Activated T-cell treated with anti-CD3 and anti-CD28 coated beads, Interleukin-2, amount 50 U/mL, for 24 hours (primary cell): ENCODE data around the gene C1QTNF4.
"Not testable (repeated sequence)": the region's sequence is repeated elsewhere in the genome, so short reads cannot be mapped to it uniquely, and the experiment has no call there.

Source experiments
- DNase-seq: peaks from one replicate; pipeline ENCODE4 v3.0.0-alpha.2; 2020
- H3K27ac Mint-ChIP-seq: 2 replicates; pipeline ENCODE4 v1.8.0; 2020; ENCODE audit warnings: mild to moderate bottlenecking, mixed read lengths
- H3K27me3 Mint-ChIP-seq: 2 replicates; pipeline ENCODE4 v1.8.0; 2020; ENCODE audit warnings: mixed read lengths
- H3K36me3 Mint-ChIP-seq: 2 replicates; pipeline ENCODE4 v1.8.0; 2020; ENCODE audit warnings: low read depth, mixed read lengths
- H3K4me1 Mint-ChIP-seq: 2 replicates; pipeline ENCODE4 v1.8.0; 2020; ENCODE audit warnings: low read depth, mixed read lengths
- H3K4me3 Mint-ChIP-seq: 2 replicates; pipeline ENCODE4 v1.8.0; 2020; ENCODE audit warnings: mild to moderate bottlenecking, moderate library complexity, mixed read lengths
- H3K9me3 Mint-ChIP-seq: 2 replicates; pipeline ENCODE4 v1.8.0; 2020; ENCODE audit warnings: mixed read lengths

Gene C1QTNF4

GRCh38 chr11:47565340-47566148 lies 28.7 kb downstream of the C1QTNF4 start, which contains the start of gene PTPMT1:
Gene PTPMT1, plus strand, starts transcription at chr11:47565599. Its CDS starts 24 bp downstream, at chr11:47565623.
- H3K4me1 Mint-ChIP-seq = peaks cover 31% of the 10 kb centered on the region
- H3K27me3 Mint-ChIP-seq = no peaks in the 10 kb centered on the region
- no peaks in the 10 kb centered on the region for H3K9me3 Mint-ChIP-seq
- peak; percentile 81 for DNase-seq
- H3K4me3 Mint-ChIP-seq = peak within 1 kb of the TSS; percentile 88
- H3K27ac Mint-ChIP-seq = peak within 1 kb of the TSS; percentile 93
- peaks cover 41% of the 10 kb centered on the region for H3K36me3 Mint-ChIP-seq

GRCh38 chr11:47564933-47565339 lies 29.3 kb downstream of the C1QTNF4 start:
- H3K36me3 Mint-ChIP-seq = peaks cover 35% of the 10 kb centered on the region
- H3K27me3 Mint-ChIP-seq = no peaks in the 10 kb centered on the region
- H3K4me3 Mint-ChIP-seq = peak overlapping the region; percentile 88
- peaks cover 30% of the 10 kb centered on the region for H3K4me1 Mint-ChIP-seq
- no peak for DNase-seq
- peak overlapping the region; percentile 93 for H3K27ac Mint-ChIP-seq
- no peaks in the 10 kb centered on the region for H3K9me3 Mint-ChIP-seq

GRCh38 chr11:47564366-47564765 lies 29.8 kb downstream of the C1QTNF4 start:
- peak overlapping the region; percentile 54 for H3K4me3 Mint-ChIP-seq
- peaks cover 29% of the 10 kb centered on the region for H3K36me3 Mint-ChIP-seq
- H3K27me3 Mint-ChIP-seq, H3K9me3 Mint-ChIP-seq, DNase-seq: not testable (repeated sequence)
- H3K27ac Mint-ChIP-seq = peak overlapping the region; percentile 50
- peaks cover 30% of the 10 kb centered on the region for H3K4me1 Mint-ChIP-seq

- DNase-seq, H3K27me3 Mint-ChIP-seq, H3K27ac Mint-ChIP-seq, H3K9me3 Mint-ChIP-seq, H3K4me3 Mint-ChIP-seq: not testable (repeated sequence)
- Mint-ChIP-seq H3K4me1 (peaks cover 27% of the 10 kb centered on the region), H3K36me3 (peaks cover 17% of the 10 kb centered on the region)
Measured at GRCh38 chr11:47562393-47562792, 31.8 kb downstream of the C1QTNF4 start.

GRCh38 chr11:47560426-47560825 lies 33.8 kb downstream of the C1QTNF4 start:
- Mint-ChIP-seq H3K4me1 (peaks cover 18% of the 10 kb centered on the region), H3K4me3 (no peak overlapping the region), H3K9me3 (no peaks in the 10 kb centered on the region), H3K27me3 (no peaks in the 10 kb centered on the region), H3K27ac (no peak overlapping the region), H3K36me3 (peaks cover 7% of the 10 kb centered on the region)
- DNase-seq = no peak

- Mint-ChIP-seq H3K4me3 (no peak overlapping the region), H3K27me3 (no peaks in the 10 kb centered on the region), H3K4me1 (peaks cover 15% of the 10 kb centered on the region), H3K27ac (no peak overlapping the region), H3K36me3 (peaks cover 6% of the 10 kb centered on the region), H3K9me3 (no peaks in the 10 kb centered on the region)
- no peak for DNase-seq
Measured at GRCh38 chr11:47558695-47559094, 35.5 kb downstream of the C1QTNF4 start.

- peaks cover 12% of the 10 kb centered on the region for H3K4me1 Mint-ChIP-seq
- H3K9me3 Mint-ChIP-seq, H3K27me3 Mint-ChIP-seq, H3K27ac Mint-ChIP-seq, DNase-seq, H3K36me3 Mint-ChIP-seq, H3K4me3 Mint-ChIP-seq: not testable (repeated sequence)
Measured at GRCh38 chr11:47557004-47557403, 37.2 kb downstream of the C1QTNF4 start.

GRCh38 chr11:47553406-47553743 lies 40.8 kb downstream of the C1QTNF4 start:
- Mint-ChIP-seq H3K9me3 (no peaks in the 10 kb centered on the region), H3K36me3 (peaks cover 41% of the 10 kb centered on the region), H3K4me3 (peak overlapping the region; percentile 81), H3K27me3 (no peaks in the 10 kb centered on the region), H3K27ac (peak overlapping the region; percentile 89), H3K4me1 (peaks cover 37% of the 10 kb centered on the region)
- DNase-seq = no peak

- Mint-ChIP-seq H3K9me3 (no peaks in the 10 kb centered on the region), H3K27me3 (no peaks in the 10 kb centered on the region), H3K4me3 (peak within 1 kb of the TSS; percentile 96), H3K27ac (peak within 1 kb of the TSS; percentile 97), H3K36me3 (peaks cover 46% of the 10 kb centered on the region), H3K4me1 (peaks cover 43% of the 10 kb centered on the region)
- peak; percentile 95 for DNase-seq
Measured at GRCh38 chr11:47552566-47553405, 41.4 kb downstream of the C1QTNF4 start, which contains the start of gene CELF1. Gene CELF1, minus strand, starts transcription at chr11:47553132. Its CDS starts 53,609 bp downstream, at chr11:47499523.

GRCh38 chr11:47552056-47552565 lies 42.1 kb downstream of the C1QTNF4 start:
- Mint-ChIP-seq H3K9me3 (no peaks in the 10 kb centered on the region), H3K4me1 (peaks cover 49% of the 10 kb centered on the region)

GRCh38 chr11:47551086-47551485 lies 43.1 kb downstream of the C1QTNF4 start:
- no peak for DNase-seq
- Mint-ChIP-seq H3K9me3 (no peaks in the 10 kb centered on the region), H3K27ac (peak overlapping the region; percentile 97), H3K4me1 (peaks cover 55% of the 10 kb centered on the region), H3K27me3 (no peaks in the 10 kb centered on the region), H3K36me3 (peaks cover 60% of the 10 kb centered on the region), H3K4me3 (peak overlapping the region; percentile 96)

More at GRCh38 chr11:47552056-47552565, 42.1 kb downstream of the C1QTNF4 start:
- no peak for DNase-seq
- Mint-ChIP-seq H3K27me3 (no peaks in the 10 kb centered on the region), H3K4me3 (peak overlapping the region; percentile 96), H3K27ac (peak overlapping the region; percentile 97), H3K36me3 (peaks cover 51% of the 10 kb centered on the region)

GRCh38 chr11:47550288-47551047 lies 43.7 kb downstream of the C1QTNF4 start:
- H3K27me3 Mint-ChIP-seq = no peaks in the 10 kb centered on the region
- H3K27ac Mint-ChIP-seq = peak overlapping the region; percentile 97
- H3K36me3 Mint-ChIP-seq = peaks cover 61% of the 10 kb centered on the region
- no peak for DNase-seq
- peaks cover 55% of the 10 kb centered on the region for H3K4me1 Mint-ChIP-seq
- H3K4me3 Mint-ChIP-seq = peak overlapping the region; percentile 96
- H3K9me3 Mint-ChIP-seq = no peaks in the 10 kb centered on the region

- H3K27me3 Mint-ChIP-seq, DNase-seq, H3K9me3 Mint-ChIP-seq, H3K4me3 Mint-ChIP-seq: not testable (repeated sequence)
- Mint-ChIP-seq H3K4me1 (peaks cover 75% of the 10 kb centered on the region), H3K36me3 (peaks cover 68% of the 10 kb centered on the region), H3K27ac (peak overlapping the region; percentile 47)
Measured at GRCh38 chr11:47546274-47546673, 47.9 kb downstream of the C1QTNF4 start.

- Mint-ChIP-seq H3K4me3 (no peak overlapping the region), H3K9me3 (no peaks in the 10 kb centered on the region), H3K36me3 (peaks cover 65% of the 10 kb centered on the region), H3K27ac (no peak overlapping the region), H3K27me3 (no peaks in the 10 kb centered on the region), H3K4me1 (peaks cover 75% of the 10 kb centered on the region)
- no peak for DNase-seq
Measured at GRCh38 chr11:47545298-47545697, 48.9 kb downstream of the C1QTNF4 start.
